SKM-1 (cell line): ENCODE measurements around the gene GTF2E1.
"Not testable (repeated sequence)": the region's sequence is repeated elsewhere in the genome, so short reads cannot be mapped to it uniquely, and the experiment has no call there.

Experiments used
- DNase-seq: peaks from one replicate; lab custom pipeline; 2025; ENCODE audit not compliant: unreplicated experiment; lab: John Stamatoyannopoulos, UW

GTF2E1 gene

GRCh38 chr3:120753810-120754209 lies 11.3 kb downstream of the GTF2E1 start:
- DNase-seq = no peak

DNA sequence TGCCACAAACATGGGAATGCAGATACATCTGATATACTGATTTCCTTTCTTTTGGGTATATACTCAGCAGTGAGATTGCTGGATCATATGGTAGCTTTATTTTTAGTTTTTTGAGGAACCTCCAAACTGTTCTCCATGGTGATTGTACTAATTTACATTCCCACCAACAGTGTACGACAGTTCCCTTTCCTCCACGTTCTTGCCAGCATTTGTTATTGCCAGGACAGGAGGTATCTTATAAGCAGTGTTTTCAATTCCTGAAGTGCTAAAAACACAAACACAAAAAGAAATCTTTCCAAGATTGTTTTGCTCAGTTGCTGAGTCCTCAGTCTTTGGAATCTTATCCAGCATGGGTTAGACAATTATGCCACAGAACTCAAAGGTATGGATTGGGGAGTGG lies 13.5 kb downstream of the GTF2E1 start:
- DNase-seq = no peak

- DNase-seq = not testable (repeated sequence)
Observed at GRCh38 chr3:120758551-120758950, 16.0 kb downstream of the GTF2E1 start.

DNA sequence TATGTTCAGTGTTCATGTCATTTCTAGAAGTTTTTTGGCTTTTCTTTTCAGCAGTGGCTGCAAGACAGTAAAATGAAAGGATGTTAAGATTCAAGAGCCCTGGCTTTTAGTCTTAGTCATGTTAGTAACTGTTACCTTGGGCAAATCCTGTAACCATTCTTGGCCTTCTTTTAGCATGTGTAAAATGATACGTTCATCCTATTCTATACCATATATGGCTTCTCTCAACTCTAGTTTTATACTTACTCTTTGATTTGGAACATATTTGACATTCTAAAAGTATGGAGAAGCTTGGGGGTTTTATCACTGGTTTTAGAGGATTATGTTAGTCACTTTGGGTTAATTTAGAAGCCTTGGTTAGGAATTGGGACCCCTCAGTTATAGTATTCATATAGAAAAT lies 20.1 kb downstream of the GTF2E1 start:
- no peak for DNase-seq

GRCh38 chr3:120763601-120764000 lies 21.1 kb downstream of the GTF2E1 start:
- no peak for DNase-seq

GRCh38 chr3:120764206-120764605 lies 21.7 kb downstream of the GTF2E1 start:
- DNase-seq = no peak

DNA sequence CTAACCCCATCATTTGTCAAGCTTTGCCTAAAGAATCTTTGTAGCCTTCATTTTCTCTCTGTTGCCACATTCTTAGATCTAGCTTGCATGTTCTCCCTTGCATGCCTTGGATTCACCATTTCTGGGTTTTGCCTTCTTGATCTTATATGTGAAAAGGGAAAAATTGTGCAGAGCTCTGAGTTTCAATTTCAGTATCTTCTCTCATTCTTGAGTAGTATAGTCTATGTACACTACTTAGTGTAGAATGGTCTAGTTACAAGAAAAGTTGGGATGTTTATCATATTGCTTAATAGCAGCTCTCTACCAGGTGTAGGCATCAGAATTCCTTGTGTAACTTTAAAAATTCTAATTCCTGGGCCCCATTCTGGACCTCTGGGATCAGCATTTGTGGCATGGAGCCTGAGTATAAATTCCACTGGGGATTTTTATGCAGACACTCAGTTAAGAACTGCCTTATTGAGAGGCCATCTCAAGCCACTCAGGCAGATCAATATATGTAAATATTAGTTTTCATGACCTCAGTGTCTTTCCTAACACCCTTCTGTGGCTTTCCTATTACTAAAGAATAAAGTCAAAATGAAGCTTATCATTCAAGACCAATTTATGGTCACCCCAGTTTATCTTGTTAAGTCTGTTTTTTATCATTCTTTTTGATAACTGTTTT lies 23.4 kb downstream of the GTF2E1 start:
- no peak for DNase-seq

DNA sequence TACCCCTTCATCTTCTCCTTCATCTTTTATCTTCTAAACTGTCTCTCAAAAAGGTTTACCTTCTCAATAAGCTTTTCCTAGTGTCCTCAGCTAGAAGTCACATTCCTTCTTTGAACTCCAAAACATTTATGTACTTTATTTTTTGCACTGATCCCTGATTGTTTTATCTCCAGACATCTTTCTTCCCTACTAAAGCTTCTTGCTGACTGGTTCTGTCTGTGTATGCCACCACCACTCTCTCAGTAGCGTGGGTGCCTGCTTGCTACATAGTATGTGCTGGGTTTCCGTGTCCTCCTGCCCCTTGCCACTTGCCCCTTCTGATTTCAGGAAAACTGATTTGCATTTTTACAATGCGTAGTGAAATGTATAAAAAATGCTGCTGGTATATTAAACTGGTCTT lies 24.0 kb downstream of the GTF2E1 start:
- no peak for DNase-seq

DNA sequence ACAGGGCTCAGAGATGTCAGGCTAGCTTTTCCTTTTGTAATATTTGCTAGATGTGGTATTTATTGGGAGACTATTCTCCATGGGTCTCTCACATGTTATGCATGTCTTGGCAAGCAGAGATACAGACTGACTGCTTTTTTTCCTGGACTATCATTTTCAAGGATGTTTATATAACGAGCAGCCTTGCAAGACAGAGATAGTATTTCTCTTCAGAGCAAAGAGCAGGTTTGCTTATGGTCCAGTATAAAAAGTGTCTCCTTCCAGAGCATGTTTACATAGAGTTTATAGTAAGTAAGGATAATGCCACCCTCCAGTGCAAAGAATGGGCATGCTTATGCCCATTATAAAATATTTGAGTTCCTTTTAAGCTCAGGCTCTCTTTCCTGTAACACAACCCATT lies 24.6 kb downstream of the GTF2E1 start:
- no peak for DNase-seq

GRCh38 chr3:120769436-120769835 lies 26.9 kb downstream of the GTF2E1 start:
- no peak for DNase-seq

GRCh38 chr3:120770891-120771290 lies 28.3 kb downstream of the GTF2E1 start:
- DNase-seq = no peak

DNA sequence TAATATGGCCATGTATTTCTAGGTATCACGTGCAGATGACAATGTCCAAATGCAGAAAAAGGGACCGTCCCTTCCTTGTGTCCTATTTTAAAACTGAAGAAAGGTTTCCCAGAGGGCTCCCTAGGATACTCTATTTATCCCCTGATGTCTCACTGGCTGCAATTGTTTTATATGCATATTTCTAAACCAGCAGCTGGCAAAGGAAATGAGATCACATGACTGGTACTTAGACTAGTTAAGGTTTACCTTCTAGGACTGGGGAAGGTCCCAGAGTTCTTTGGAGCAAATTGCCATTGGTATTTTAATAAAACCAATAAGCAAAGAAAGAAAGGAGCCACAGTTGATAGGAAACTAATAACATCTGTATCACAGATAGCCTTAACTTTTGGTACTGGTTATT lies 29.5 kb downstream of the GTF2E1 start:
- DNase-seq = no peak

DNA sequence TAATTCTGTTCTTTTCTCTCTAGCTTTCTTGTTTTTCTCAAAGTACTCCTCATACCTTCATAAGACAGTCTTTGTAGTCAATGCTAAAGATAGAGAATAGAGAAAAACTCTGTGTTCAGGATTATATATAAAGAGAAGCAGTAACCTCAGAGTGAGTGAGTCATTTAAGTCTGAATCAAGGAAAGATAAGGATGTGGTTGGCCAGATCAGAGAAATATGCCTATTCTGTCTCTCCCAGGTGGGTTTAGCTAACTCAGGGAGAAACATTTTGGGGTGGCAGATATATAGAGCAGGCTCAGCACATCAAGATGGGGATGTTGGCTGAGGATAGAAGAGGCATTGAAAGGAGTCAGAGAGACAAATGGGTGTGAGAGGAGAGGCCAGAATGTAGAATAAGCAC lies 31.4 kb downstream of the GTF2E1 start:
- DNase-seq = no peak

GRCh38 chr3:120775411-120775810 lies 32.9 kb downstream of the GTF2E1 start:
- DNase-seq = no peak

GRCh38 chr3:120778776-120779175 lies 36.2 kb downstream of the GTF2E1 start:
- DNase-seq = no peak

DNA sequence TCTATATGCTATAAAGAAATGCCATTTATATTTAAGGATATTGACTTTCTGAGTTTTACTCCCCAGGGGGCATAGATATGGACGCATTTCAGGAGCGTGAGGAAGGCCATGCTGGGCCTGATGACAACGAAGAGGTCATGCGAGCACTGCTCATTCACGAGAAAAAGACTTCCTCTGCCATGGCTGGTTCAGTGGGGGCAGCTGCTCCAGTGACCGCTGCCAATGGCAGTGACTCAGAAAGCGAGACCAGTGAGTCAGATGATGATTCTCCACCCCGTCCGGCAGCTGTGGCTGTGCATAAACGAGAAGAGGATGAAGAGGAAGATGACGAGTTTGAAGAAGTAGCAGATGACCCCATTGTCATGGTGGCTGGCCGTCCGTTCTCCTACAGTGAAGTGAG lies 38.4 kb downstream of the GTF2E1 start:
- DNase-seq = no peak

- DNase-seq = not testable (repeated sequence)
Observed at GRCh38 chr3:120785832-120786231, 43.3 kb downstream of the GTF2E1 start.

DNA sequence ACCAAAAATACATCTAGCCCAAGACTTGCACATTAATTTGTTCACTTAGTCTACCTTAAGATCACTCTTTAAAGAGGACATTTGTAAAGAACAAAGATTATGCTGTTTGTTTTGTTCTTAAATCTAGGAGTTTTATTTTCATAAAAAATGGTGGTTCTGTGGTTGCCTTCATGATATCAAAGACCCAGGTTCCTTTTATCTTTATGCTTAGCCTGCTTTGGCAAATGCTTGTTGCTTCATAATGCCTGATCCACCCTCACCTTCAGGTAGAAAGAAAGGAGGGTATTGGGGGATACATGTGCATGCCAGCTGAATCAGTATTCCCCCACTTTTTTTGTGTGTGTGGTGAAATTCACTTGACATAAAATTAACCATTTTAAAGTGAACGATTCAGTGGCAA lies 48.5 kb downstream of the GTF2E1 start:
- no peak for DNase-seq

DNA sequence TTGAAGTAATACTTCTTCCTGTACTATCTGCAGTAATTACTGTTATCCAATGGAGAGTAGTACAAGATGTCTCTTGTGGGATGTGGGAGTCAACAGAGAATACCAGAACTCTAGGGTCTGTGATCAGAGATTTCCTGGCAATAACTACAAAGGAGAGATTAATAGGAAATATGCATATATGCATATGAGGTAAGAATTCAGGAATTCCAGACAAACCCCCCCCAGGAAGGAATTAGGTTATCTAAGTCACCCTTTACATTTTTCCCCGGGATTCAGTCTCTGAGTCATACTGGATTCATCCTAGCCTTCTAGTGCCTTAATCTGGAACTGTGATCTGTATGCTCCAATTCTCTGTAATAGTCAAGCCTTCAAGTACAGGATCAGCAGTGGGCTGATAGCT lies 49.4 kb downstream of the GTF2E1 start:
- no peak for DNase-seq

DNA sequence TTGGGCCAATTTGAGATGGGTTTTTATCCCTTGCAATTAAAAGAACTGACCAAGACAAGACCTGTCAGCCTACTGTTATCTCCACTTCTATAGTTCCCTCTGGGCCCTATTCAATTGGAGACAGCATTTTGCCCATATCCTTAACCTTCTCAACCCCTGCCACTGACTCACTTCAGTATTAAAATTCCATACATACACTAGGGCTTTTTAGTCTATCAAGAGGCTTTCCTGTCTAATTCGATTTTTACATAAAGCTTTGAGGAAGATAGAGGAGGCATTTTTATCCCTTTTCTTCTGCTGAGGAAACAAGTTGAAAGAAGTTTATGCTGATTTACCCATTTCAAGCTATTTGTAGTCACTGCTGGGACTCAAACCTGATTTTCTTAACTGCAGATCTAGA lies 51.1 kb downstream of the GTF2E1 start:
- no peak for DNase-seq

DNA sequence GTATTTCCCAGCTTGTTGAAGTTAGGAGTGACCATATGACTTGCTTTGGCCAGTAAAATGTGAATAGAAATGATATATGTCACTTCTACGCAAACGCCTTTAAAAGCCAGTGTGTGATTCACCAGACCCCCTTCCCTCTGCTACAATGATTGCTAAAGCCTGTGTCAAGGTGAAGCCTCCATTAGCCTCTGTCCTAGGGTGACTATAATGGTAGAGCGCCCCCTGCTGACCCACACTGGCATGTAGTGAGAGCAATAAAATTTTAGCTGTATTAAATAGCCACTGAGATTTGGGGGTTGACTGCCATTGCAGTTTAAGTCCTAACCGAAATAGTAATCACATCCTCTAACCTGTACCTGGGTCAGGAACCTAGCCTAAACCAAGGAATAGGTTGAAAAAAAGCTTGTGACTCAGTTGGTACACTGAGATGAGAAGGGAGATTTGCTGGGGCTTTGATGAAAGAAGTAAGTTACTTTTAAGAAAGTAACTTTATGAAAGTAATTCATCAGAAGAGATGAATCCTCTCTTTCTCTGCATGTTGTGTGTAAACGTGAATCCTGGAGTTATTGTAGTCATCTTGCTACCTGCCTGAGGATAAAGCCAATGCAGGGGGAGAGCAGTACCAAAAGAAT lies 52.6 kb downstream of the GTF2E1 start:
- DNase-seq = peak; percentile 21

GRCh38 chr3:120795959-120796358 lies 53.4 kb downstream of the GTF2E1 start:
- DNase-seq = no peak

DNA sequence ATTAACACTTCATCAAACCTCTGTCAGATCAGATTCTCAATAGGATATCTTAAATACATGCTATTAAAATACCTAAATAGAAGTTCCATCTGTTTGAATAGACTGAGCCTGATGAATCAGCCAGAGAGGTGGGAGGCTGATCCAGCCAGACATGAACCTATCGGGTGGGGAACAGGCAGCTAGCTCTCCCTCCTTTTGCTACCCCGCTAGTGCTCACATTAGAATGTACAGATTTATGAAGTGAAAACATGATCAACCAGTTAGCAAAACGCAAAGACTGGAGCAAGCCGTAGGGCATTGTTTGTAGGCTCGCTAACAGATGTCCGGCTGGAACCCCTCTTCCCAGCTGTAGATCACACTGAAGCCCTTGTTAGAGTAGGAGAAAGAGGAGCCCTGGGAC lies 54.4 kb downstream of the GTF2E1 start:
- no peak for DNase-seq
